Gastrocnemius medialis (tissue), 4 donors: Measurements from ENCODE around the gene AGPAT3. TPM values are rescaled to one million over a fixed set of nuclear protein-coding genes. Genes with fewer than 3 reads are reported as not detected.

Experiments
- ATAC-seq, 2 donors: fragments of 150-250 bp; one replicate each; pipeline ENCODE4 v1.9.1; 2016
- DNase-seq, 2 donors: peaks; one replicate each; pipeline ENCODE4 v3.0.0-alpha.2; 2019
- H3K27ac ChIP-seq, 4 donors: fragments of 200-600 bp; sonication (generic); 1 replicate in 1 of 4; 2 replicates in 3 of 4; pipeline ENCODE4 v1.5.1; 2016 to 2018; ENCODE audit warnings: mild to moderate bottlenecking in 2 of 4, moderate library complexity in 1 of 4
- H3K27me3 ChIP-seq, 3 donors: fragments of 200-600 bp; sonication (generic) in 2 of 3; 1 replicate in 1 of 3; 2 replicates in 2 of 3; pipeline versions ENCODE4 v1.5.1 to v1.6.0; 2016 to 2019; ENCODE audit warnings: mild to moderate bottlenecking in 1 of 3, moderate library complexity in 1 of 3
- H3K36me3 ChIP-seq, 2 donors: fragments of 200-600 bp; sonication (generic) in 1 of 2; one replicate each; pipeline ENCODE4 v1.5.1; 2017 to 2018
- H3K4me1 ChIP-seq, 2 donors: fragments of 200-600 bp; sonication (generic) in 1 of 2; one replicate each; pipeline ENCODE4 v1.5.1; 2016 to 2017; ENCODE audit warnings: mild to moderate bottlenecking in 2 of 2
- H3K4me3 ChIP-seq, 4 donors: fragments of 200-600 bp; sonication (generic) in 3 of 4; 1 replicate in 1 of 4; 2 replicates in 3 of 4; pipeline ENCODE4 v1.5.1; 2016 to 2019; ENCODE audit warnings: mild to moderate bottlenecking in 2 of 4
- H3K9me3 ChIP-seq, 3 donors: fragments of 200-600 bp; sonication (generic) in 2 of 3; 1 replicate in 1 of 3; 2 replicates in 2 of 3; pipeline ENCODE4 v1.5.1; 2016 to 2019
- CTCF ChIP-seq, 5 experiments: fragments of 450-650 bp in 3 of 5; fragments of 200-600 bp in 2 of 5; sonication (generic) in 2 of 5; IDR thresholded peaks in 4 of 5; conservative IDR thresholded peaks in 1 of 5; 1 replicate in 4 of 5; 2 replicates in 1 of 5; pipeline ENCODE4 v1.5.1; 2016 to 2019; ENCODE audit warnings: antibody characterized with exemption in 5 of 5, mild to moderate bottlenecking in 3 of 5, moderate library complexity in 3 of 5
- POLR2A ChIP-seq, 2 donors: fragments of 450-650 bp; IDR thresholded peaks; one replicate each; pipeline ENCODE4 v1.6.1; 2017; ENCODE audit warnings: antibody characterized with exemption in 2 of 2, mild to moderate bottlenecking in 2 of 2, moderate library complexity in 2 of 2
- in situ Hi-C, 4 donors: fragments of 200-750 bp; cut with MboI; loops; one replicate each; pipeline versions ENCODE4 v1.15.0 to v1.8.0; 2017; ENCODE audit warnings: low sequenced_read_pairs in 4 of 4
- intact Hi-C: fragments of 100-400 bp; cut with DNase I; formaldehyde crosslinking; loops from one replicate; pipeline ENCODE4 v1.15.1; 2023; ENCODE audit warnings: low total_unique reads
- total RNA-seq, 4 donors: library from RNA; depleted of rRNA; stranded (reverse); fragments of >200 nt; gene quantifications; one replicate each; pipeline versions ENCODE4 v1.1.0 to v1.2.3, GENCODE V29; 2016

Gene AGPAT3
- total RNA-seq, 4 donors from 2014 or later, result 44.2 to 102 (median 59.3) TPM

- H3K4me3 ChIP-seq, result no peak overlapping the region
- in situ Hi-C loops (no loop called here), intact Hi-C loops (no loop called here)
- TF ChIP-seq CTCF (IDR thresholded peaks at IDR 0.05 in 4 of 5, conservative IDR thresholded peaks at IDR 0.05 in 1 of 5) (no peak), POLR2A (IDR thresholded peaks at IDR 0.05) (no peak)
- H3K9me3 ChIP-seq, result no peaks in the 10 kb centered on the region
- no peak overlapping the region for H3K27ac ChIP-seq
- ATAC-seq (no peak), DNase-seq (no peak)
- H3K27me3 ChIP-seq, result no peaks in the 10 kb centered on the region
- H3K4me1 ChIP-seq, result peaks cover 5 to 6% of the 10 kb centered on the region in 2 donors
- H3K36me3 ChIP-seq, result no peaks in the 10 kb centered on the region
Observed at GRCh38 chr21:44006656-44007055, 141.6 kb downstream of the AGPAT3 start.

GRCh38 chr21:44010429-44010828, 145.4 kb downstream of the AGPAT3 start:
- intact Hi-C loops (no loop called here), in situ Hi-C loops (no loop called here)
- H3K36me3 ChIP-seq, result no peaks in the 10 kb centered on the region

GRCh38 chr21:44011123-44011522, 146.1 kb downstream of the AGPAT3 start:
- Histone ChIP-seq H3K4me1 (peaks cover 31 to 34% of the 10 kb centered on the region in 2 donors), H3K36me3 (no peaks in the 10 kb centered on the region), H3K9me3 (no peaks in the 10 kb centered on the region), H3K27me3 (no peaks in the 10 kb centered on the region), H3K4me3 (peak overlapping the region; percentile 69 to 96 (median 94)), H3K27ac (peak overlapping the region; percentile 84 to 98 (median 98))
- no peak for ATAC-seq
- TF ChIP-seq CTCF (IDR thresholded peaks at IDR 0.05 in 4 of 5, conservative IDR thresholded peaks at IDR 0.05 in 1 of 5), result no peak
- TF ChIP-seq POLR2A (IDR thresholded peaks at IDR 0.05), result no peak
- no peak for DNase-seq
- intact Hi-C loops, result no loop called here
- in situ Hi-C loops, result no loop called here

More at GRCh38 chr21:44010429-44010828, 145.4 kb downstream of the AGPAT3 start:
- no peak for ATAC-seq
- Histone ChIP-seq H3K27me3 (no peaks in the 10 kb centered on the region), H3K4me3 (no peak overlapping the region), H3K4me1 (peaks cover 26 to 27% of the 10 kb centered on the region in 2 donors), H3K27ac (no peak overlapping the region), H3K9me3 (no peaks in the 10 kb centered on the region)
- TF ChIP-seq CTCF (IDR thresholded peaks at IDR 0.05 in 4 of 5, conservative IDR thresholded peaks at IDR 0.05 in 1 of 5), result no peak
- no peak for TF ChIP-seq POLR2A (IDR thresholded peaks at IDR 0.05)
- no peak for DNase-seq

- DNase-seq, result peak; percentile 67 to 78
- Histone ChIP-seq H3K4me1 (peaks cover 36 to 41% of the 10 kb centered on the region in 2 donors), H3K9me3 (no peaks in the 10 kb centered on the region), H3K4me3 (peak within 1 kb of the TSS; percentile 69 to 96 (median 94)), H3K27me3 (no peaks in the 10 kb centered on the region), H3K27ac (peak within 1 kb of the TSS; percentile 84 to 98 (median 98)), H3K36me3 (no peaks in the 10 kb centered on the region)
- ATAC-seq, result peak; percentile 91 to 92
- in situ Hi-C loops, result no loop called here
- TF ChIP-seq CTCF (IDR thresholded peaks at IDR 0.05 in 4 of 5, conservative IDR thresholded peaks at IDR 0.05 in 1 of 5) (peak in 1 of 5 experiments; percentile 5), POLR2A (IDR thresholded peaks at IDR 0.05) (peak; percentile 92 to 98)
- intact Hi-C loops, result loop anchor here (2.0 kb wide), 1 partner anchor 327 kb away; the partner anchor contains the start of gene CFAP410
Observed at GRCh38 chr21:44011579-44012473, 146.8 kb downstream of the AGPAT3 start, which contains the start of gene TRAPPC10. TRAPPC10 (plus strand) TSS chr21:44012309; CDS start chr21:44012494, 185 bp downstream.
